ENCODE results near the gene RTN4R. TPM values are rescaled to one million over a fixed set of nuclear protein-coding genes. Genes with fewer than 3 reads are reported as not detected.

Gene RTN4R
- total RNA-seq, 1 donor from 2014 or later, result 2.6 TPM

DNA sequence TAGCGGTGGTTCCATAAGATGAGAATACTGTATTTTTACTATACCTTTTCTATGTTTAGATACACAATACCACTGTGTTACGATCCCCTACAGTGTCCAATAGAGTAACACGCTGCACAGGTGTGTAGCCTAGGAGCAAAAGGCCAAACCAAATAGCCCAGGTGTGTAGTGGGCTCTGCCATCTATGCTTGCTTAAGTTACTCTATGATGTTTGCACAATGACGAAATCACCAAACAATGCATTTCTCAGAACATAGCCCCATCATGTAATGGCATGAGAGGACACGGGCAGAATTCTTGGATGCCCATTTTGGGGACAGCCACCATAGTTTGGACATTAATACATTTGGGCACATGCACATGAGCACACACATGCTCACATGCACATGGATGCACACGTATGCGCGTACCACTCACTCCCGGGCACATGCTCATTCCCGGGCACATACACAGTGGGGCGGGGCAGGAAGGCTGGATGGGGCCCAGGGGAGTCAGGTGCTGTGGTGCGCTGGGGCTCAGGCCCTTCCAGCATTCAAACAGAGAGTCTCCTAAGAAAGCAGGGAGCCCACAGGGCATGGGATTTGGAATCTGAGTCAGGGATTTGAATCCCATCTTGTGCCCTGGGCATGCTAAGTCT, 51.1 kb downstream of the RTN4R start:
- Histone ChIP-seq H3K27ac (ENCODE audit: low read depth, low read length) (no peak overlapping the region), H3K36me3 (ENCODE audit: control insufficient read depth in 3 of 3, insufficient read depth in 3 of 3, low read length in 3 of 3) (no peaks in the 10 kb centered on the region), H3K9ac (ENCODE audit: low read depth in 1 of 3, low read length in 3 of 3) (no peak overlapping the region), H3K4me3 (ENCODE audit: low read length in 3 of 3) (no peak overlapping the region), H3K4me1 (ENCODE audit: control insufficient read depth in 3 of 3, insufficient read depth in 3 of 3, low read length in 3 of 3) (peaks cover 10 to 15% (median 13%) of the 10 kb centered on the region in 3 donors), H3K9me3 (ENCODE audit: control insufficient read depth in 3 of 3, low read length in 3 of 3) (no peaks in the 10 kb centered on the region), H3K27me3 (ENCODE audit: control insufficient read depth in 3 of 3, insufficient read depth in 3 of 3, low read length in 3 of 3) (peaks cover 0 to 13% (median 0%) of the 10 kb centered on the region in 3 donors)

GRCh38 chr22:20215742-20216141, 52.4 kb downstream of the RTN4R start:
- Histone ChIP-seq H3K4me1 (ENCODE audit: control insufficient read depth in 3 of 3, insufficient read depth in 3 of 3, low read length in 3 of 3) (peaks cover 8 to 17% (median 17%) of the 10 kb centered on the region in 3 donors), H3K4me3 (ENCODE audit: low read length in 3 of 3) (no peak overlapping the region), H3K27ac (ENCODE audit: low read depth, low read length) (no peak overlapping the region), H3K9me3 (ENCODE audit: control insufficient read depth in 3 of 3, low read length in 3 of 3) (no peaks in the 10 kb centered on the region), H3K36me3 (ENCODE audit: control insufficient read depth in 3 of 3, insufficient read depth in 3 of 3, low read length in 3 of 3) (no peaks in the 10 kb centered on the region), H3K9ac (ENCODE audit: low read depth in 1 of 3, low read length in 3 of 3) (no peak overlapping the region), H3K27me3 (ENCODE audit: control insufficient read depth in 3 of 3, insufficient read depth in 3 of 3, low read length in 3 of 3) (peaks cover 0 to 16% (median 5%) of the 10 kb centered on the region in 3 donors)

DNA sequence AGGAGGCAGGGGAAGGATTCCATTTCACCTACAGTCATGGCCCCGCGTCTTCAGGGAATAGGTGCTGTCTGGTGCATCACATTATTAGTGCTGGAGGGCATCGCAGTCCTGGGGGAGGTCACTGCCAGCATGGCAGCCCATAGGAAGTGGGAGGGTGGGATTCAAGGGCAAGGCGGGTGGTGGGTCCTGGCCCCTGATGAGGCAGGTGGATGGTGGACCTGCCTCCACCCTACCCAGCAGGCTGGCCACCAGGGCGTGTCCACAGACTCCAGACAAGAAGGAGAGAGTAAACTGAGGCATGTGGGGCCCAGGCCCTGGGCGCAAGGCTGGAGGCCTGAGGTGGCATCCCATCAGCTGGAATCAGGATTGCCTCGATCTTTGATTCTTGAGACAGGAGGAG, 53.3 kb downstream of the RTN4R start:
- Histone ChIP-seq H3K27ac (ENCODE audit: low read depth, low read length) (no peak overlapping the region), H3K27me3 (ENCODE audit: control insufficient read depth in 3 of 3, insufficient read depth in 3 of 3, low read length in 3 of 3) (peaks cover 0 to 13% (median 7%) of the 10 kb centered on the region in 3 donors), H3K36me3 (ENCODE audit: control insufficient read depth in 3 of 3, insufficient read depth in 3 of 3, low read length in 3 of 3) (no peaks in the 10 kb centered on the region), H3K9me3 (ENCODE audit: control insufficient read depth in 3 of 3, low read length in 3 of 3) (no peaks in the 10 kb centered on the region), H3K4me3 (ENCODE audit: low read length in 3 of 3) (no peak overlapping the region), H3K9ac (ENCODE audit: low read depth in 1 of 3, low read length in 3 of 3) (no peak overlapping the region), H3K4me1 (ENCODE audit: control insufficient read depth in 3 of 3, insufficient read depth in 3 of 3, low read length in 3 of 3) (peaks cover 5 to 14% (median 12%) of the 10 kb centered on the region in 3 donors)

DNA sequence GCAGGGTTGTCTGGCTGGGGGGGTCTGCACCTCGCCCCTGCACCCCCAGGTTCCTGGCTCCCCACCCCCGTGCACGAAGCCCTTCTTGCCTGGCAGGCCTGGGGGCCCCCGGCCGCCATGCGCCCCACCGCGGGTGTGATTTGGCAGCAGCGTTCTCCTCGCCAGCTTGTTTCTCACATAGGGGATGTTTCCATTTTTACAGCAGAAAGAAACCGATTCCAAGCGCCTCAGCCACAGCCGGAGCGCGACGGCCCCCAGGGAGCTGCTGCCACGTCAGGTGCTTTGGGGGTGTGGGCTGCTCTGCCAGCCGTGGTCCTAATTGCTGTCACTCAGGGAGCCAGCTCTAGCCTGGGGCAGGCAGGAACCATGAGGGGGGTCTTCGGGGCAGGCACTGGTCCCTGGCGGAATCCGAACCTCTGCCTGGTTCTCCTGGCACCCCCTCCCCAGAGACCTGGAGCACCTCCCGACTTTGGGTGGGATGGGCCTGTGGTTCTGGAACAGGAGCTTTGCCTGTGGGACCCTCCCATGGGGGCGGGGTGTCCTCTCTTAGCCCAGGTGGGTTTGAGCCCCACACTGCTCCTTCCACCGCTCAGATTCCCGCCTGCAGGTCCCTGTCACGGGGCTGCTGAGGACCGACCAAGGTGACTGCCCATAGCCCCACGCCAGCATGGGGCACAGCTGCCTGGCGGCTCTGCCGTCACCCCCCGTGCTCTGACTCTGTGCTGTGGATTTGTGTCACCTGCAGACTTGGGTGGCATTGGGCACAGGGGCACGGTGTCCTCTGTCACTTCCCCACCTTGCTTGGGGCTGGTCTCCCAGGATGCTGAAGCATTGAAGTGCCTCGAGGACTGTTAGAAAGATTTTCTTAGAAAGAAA, 54.0 kb downstream of the RTN4R start:
- no peaks in the 10 kb centered on the region for H3K9me3 ChIP-seq (ENCODE audit: control insufficient read depth in 3 of 3, low read length in 3 of 3)
- H3K27ac ChIP-seq (ENCODE audit: low read depth, low read length), result no peak overlapping the region
- no peaks in the 10 kb centered on the region for H3K36me3 ChIP-seq (ENCODE audit: control insufficient read depth in 3 of 3, insufficient read depth in 3 of 3, low read length in 3 of 3)
- H3K4me3 ChIP-seq (ENCODE audit: low read length in 3 of 3), result no peak overlapping the region
- H3K9ac ChIP-seq (ENCODE audit: low read depth in 1 of 3, low read length in 3 of 3), result no peak overlapping the region
- H3K4me1 ChIP-seq (ENCODE audit: control insufficient read depth in 3 of 3, insufficient read depth in 3 of 3, low read length in 3 of 3), result peaks cover 5 to 14% (median 12%) of the 10 kb centered on the region in 3 donors
- peaks cover 0 to 13% (median 9%) of the 10 kb centered on the region in 3 donors for H3K27me3 ChIP-seq (ENCODE audit: control insufficient read depth in 3 of 3, insufficient read depth in 3 of 3, low read length in 3 of 3)

DNA sequence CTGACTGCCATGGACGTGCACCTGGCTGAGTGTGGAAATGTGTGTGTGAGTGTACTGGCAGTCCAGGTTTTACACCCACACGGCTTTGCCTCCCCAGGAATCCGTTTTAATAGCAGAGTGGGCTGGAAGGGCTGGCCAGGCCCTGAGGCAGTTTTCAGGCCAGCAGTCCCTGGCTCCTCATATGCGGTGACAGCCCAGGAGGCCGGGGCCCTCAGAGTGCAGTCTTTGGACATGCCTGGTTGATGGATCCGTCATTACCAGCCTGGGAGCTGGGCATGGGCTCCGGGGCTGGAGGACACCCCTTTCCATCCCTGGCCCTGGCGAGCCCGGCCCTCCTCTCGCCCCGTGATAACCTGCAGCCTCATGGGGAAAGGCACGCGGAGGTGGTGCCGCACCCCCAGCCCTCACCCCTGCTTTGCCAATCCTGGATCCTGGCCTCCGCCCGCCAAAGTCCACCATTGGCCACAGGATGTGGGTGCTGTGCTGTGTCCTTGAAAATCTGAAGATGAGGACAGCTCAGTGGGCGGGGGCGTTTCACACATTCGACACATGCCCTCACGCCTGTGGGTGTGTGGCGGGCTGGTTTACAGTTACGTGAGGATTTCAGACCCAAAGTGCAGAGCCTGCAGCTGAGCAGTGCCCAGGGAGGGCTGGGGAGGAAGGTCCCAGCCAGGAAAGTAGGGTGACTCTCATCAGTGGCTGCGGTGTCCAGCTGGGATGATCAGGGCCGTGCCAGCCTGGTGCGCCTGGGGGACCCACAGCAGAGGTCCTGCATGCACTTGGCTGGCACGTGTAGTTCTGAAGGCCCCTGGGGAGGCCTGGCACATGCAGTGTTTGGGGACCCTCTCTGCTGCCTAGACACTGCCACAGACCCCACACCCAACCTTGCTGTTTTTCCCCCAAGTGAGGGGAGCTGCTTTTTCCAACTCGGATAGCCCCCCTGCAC, 55.1 kb downstream of the RTN4R start:
- Histone ChIP-seq H3K4me3 (ENCODE audit: low read length in 3 of 3) (no peak overlapping the region), H3K9ac (ENCODE audit: low read depth in 1 of 3, low read length in 3 of 3) (no peak overlapping the region), H3K4me1 (ENCODE audit: control insufficient read depth in 3 of 3, insufficient read depth in 3 of 3, low read length in 3 of 3) (peaks cover 5 to 14% (median 12%) of the 10 kb centered on the region in 3 donors), H3K36me3 (ENCODE audit: control insufficient read depth in 3 of 3, insufficient read depth in 3 of 3, low read length in 3 of 3) (no peaks in the 10 kb centered on the region), H3K27ac (ENCODE audit: low read depth, low read length) (no peak overlapping the region), H3K27me3 (ENCODE audit: control insufficient read depth in 3 of 3, insufficient read depth in 3 of 3, low read length in 3 of 3) (peaks cover 0 to 16% (median 13%) of the 10 kb centered on the region in 3 donors), H3K9me3 (ENCODE audit: control insufficient read depth in 3 of 3, low read length in 3 of 3) (no peaks in the 10 kb centered on the region)

- Histone ChIP-seq H3K9me3 (ENCODE audit: control insufficient read depth in 3 of 3, low read length in 3 of 3) (no peaks in the 10 kb centered on the region), H3K27ac (ENCODE audit: low read depth, low read length) (no peak overlapping the region), H3K4me1 (ENCODE audit: control insufficient read depth in 3 of 3, insufficient read depth in 3 of 3, low read length in 3 of 3) (peaks cover 7 to 17% (median 17%) of the 10 kb centered on the region in 3 donors), H3K9ac (ENCODE audit: low read depth in 1 of 3, low read length in 3 of 3) (no peak overlapping the region), H3K27me3 (ENCODE audit: control insufficient read depth in 3 of 3, insufficient read depth in 3 of 3, low read length in 3 of 3) (peaks cover 0 to 16% (median 13%) of the 10 kb centered on the region in 3 donors), H3K4me3 (ENCODE audit: low read length in 3 of 3) (no peak overlapping the region), H3K36me3 (ENCODE audit: control insufficient read depth in 3 of 3, insufficient read depth in 3 of 3, low read length in 3 of 3) (no peaks in the 10 kb centered on the region)
Measured at GRCh38 chr22:20211997-20212753, 55.9 kb downstream of the RTN4R start.

- Histone ChIP-seq H3K27me3 (ENCODE audit: control insufficient read depth in 3 of 3, insufficient read depth in 3 of 3, low read length in 3 of 3) (peaks cover 0 to 16% (median 13%) of the 10 kb centered on the region in 3 donors), H3K4me1 (ENCODE audit: control insufficient read depth in 3 of 3, insufficient read depth in 3 of 3, low read length in 3 of 3) (peaks cover 12 to 23% (median 21%) of the 10 kb centered on the region in 3 donors), H3K27ac (ENCODE audit: low read depth, low read length) (no peak overlapping the region), H3K9me3 (ENCODE audit: control insufficient read depth in 3 of 3, low read length in 3 of 3) (no peaks in the 10 kb centered on the region), H3K4me3 (ENCODE audit: low read length in 3 of 3) (no peak overlapping the region), H3K9ac (ENCODE audit: low read depth in 1 of 3, low read length in 3 of 3) (no peak overlapping the region), H3K36me3 (ENCODE audit: control insufficient read depth in 3 of 3, insufficient read depth in 3 of 3, low read length in 3 of 3) (no peaks in the 10 kb centered on the region)
Measured at GRCh38 chr22:20211409-20211996, 56.6 kb downstream of the RTN4R start.

GRCh38 chr22:20210473-20211059, 57.6 kb downstream of the RTN4R start:
- H3K4me1 ChIP-seq (ENCODE audit: control insufficient read depth in 3 of 3, insufficient read depth in 3 of 3, low read length in 3 of 3), result peaks cover 15 to 27% (median 22%) of the 10 kb centered on the region in 3 donors
- no peak overlapping the region for H3K9ac ChIP-seq (ENCODE audit: low read depth in 1 of 3, low read length in 3 of 3)
- peaks cover 0 to 16% (median 13%) of the 10 kb centered on the region in 3 donors for H3K27me3 ChIP-seq (ENCODE audit: control insufficient read depth in 3 of 3, insufficient read depth in 3 of 3, low read length in 3 of 3)
- no peak overlapping the region for H3K27ac ChIP-seq (ENCODE audit: low read depth, low read length)
- no peak overlapping the region for H3K4me3 ChIP-seq (ENCODE audit: low read length in 3 of 3)
- no peaks in the 10 kb centered on the region for H3K9me3 ChIP-seq (ENCODE audit: control insufficient read depth in 3 of 3, low read length in 3 of 3)
- H3K36me3 ChIP-seq (ENCODE audit: control insufficient read depth in 3 of 3, insufficient read depth in 3 of 3, low read length in 3 of 3), result no peaks in the 10 kb centered on the region

All from skeletal muscle tissue (tissue), 4 donors.